Vagina (tissue), 2 donors: ENCODE measurements around the gene KL.

ENCODE experiments used
- POLR2A ChIP-seq, 2 donors: fragments of 450-650 bp; IDR thresholded peaks; one replicate each; pipeline ENCODE4 v1.6.1; 2017; ENCODE audit warnings: antibody characterized with exemption in 2 of 2, mild to moderate bottlenecking in 2 of 2, moderate library complexity in 2 of 2
- POLR2AphosphoS5 ChIP-seq, 2 donors: sonication (generic); formaldehyde crosslinking; IDR thresholded peaks; one replicate each; pipeline ENCODE4 v1.9.0; 2017; ENCODE audit warnings: antibody characterized with exemption in 2 of 2, mild to moderate bottlenecking in 2 of 2, low read depth in 1 of 2; ENCODE audit not compliant: insufficient read depth in 1 of 2
- TF ChIP-seq, protein P1 (sequence below), 3 experiments: fragments of 450-650 bp in 2 of 3; fragments of 200-600 bp in 1 of 3; sonication (generic) in 1 of 3; IDR thresholded peaks; one replicate each; pipeline ENCODE4 v1.5.1; 2017 to 2019; ENCODE audit warnings: antibody characterized with exemption in 3 of 3, mild to moderate bottlenecking in 2 of 3, moderate library complexity in 2 of 3

GRCh38 chr13:33072282-33072681 is 56.1 kb downstream of the KL start:
- TF ChIP-seq, protein P1, sequence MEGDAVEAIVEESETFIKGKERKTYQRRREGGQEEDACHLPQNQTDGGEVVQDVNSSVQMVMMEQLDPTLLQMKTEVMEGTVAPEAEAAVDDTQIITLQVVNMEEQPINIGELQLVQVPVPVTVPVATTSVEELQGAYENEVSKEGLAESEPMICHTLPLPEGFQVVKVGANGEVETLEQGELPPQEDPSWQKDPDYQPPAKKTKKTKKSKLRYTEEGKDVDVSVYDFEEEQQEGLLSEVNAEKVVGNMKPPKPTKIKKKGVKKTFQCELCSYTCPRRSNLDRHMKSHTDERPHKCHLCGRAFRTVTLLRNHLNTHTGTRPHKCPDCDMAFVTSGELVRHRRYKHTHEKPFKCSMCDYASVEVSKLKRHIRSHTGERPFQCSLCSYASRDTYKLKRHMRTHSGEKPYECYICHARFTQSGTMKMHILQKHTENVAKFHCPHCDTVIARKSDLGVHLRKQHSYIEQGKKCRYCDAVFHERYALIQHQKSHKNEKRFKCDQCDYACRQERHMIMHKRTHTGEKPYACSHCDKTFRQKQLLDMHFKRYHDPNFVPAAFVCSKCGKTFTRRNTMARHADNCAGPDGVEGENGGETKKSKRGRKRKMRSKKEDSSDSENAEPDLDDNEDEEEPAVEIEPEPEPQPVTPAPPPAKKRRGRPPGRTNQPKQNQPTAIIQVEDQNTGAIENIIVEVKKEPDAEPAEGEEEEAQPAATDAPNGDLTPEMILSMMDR (IDR thresholded peaks at IDR 0.05) = no peak
- TF ChIP-seq POLR2AphosphoS5 (IDR thresholded peaks at IDR 0.05; ENCODE audit: insufficient read depth in 1 of 2, low read depth in 1 of 2) = no peak
- TF ChIP-seq POLR2A (IDR thresholded peaks at IDR 0.05) = no peak
